Gastrocnemius medialis (tissue), 4 donors: ENCODE results near the gene FTSJ3.

ENCODE experiments used
- CTCF ChIP-seq, 5 experiments: fragments of 450-650 bp in 3 of 5; fragments of 200-600 bp in 2 of 5; sonication (generic) in 2 of 5; IDR thresholded peaks in 4 of 5; conservative IDR thresholded peaks in 1 of 5; 1 replicate in 4 of 5; 2 replicates in 1 of 5; pipeline ENCODE4 v1.5.1; 2016 to 2019; ENCODE audit warnings: antibody characterized with exemption in 5 of 5, mild to moderate bottlenecking in 3 of 5, moderate library complexity in 3 of 5
- POLR2A ChIP-seq, 2 donors: fragments of 450-650 bp; IDR thresholded peaks; one replicate each; pipeline ENCODE4 v1.6.1; 2017; ENCODE audit warnings: antibody characterized with exemption in 2 of 2, mild to moderate bottlenecking in 2 of 2, moderate library complexity in 2 of 2

- no peak for TF ChIP-seq POLR2A (IDR thresholded peaks at IDR 0.05)
- no peak for TF ChIP-seq CTCF (IDR thresholded peaks at IDR 0.05 in 4 of 5, conservative IDR thresholded peaks at IDR 0.05 in 1 of 5)
Measured at GRCh38 chr17:63842173-63842539, 14.7 kb upstream of the FTSJ3 start.
